B cell (primary cell): ENCODE measurements around the gene RBM44.

ENCODE experiments used
- EZH2 ChIP-seq: IDR thresholded peaks from 2 replicates; pipeline ENCODE4 v1.6.1; 2012; ENCODE audit warnings: borderline replicate concordance, low read depth, mild to moderate bottlenecking, moderate library complexity, low read length; ENCODE audit not compliant: insufficient read depth, poor library complexity, severe bottlenecking
- TF ChIP-seq, protein P1 (sequence below): fragments of 200-600 bp; IDR thresholded peaks from one replicate; pipeline ENCODE4 v1.8.0; 2022; ENCODE audit warnings: antibody characterized with exemption, mild to moderate bottlenecking

DNA sequence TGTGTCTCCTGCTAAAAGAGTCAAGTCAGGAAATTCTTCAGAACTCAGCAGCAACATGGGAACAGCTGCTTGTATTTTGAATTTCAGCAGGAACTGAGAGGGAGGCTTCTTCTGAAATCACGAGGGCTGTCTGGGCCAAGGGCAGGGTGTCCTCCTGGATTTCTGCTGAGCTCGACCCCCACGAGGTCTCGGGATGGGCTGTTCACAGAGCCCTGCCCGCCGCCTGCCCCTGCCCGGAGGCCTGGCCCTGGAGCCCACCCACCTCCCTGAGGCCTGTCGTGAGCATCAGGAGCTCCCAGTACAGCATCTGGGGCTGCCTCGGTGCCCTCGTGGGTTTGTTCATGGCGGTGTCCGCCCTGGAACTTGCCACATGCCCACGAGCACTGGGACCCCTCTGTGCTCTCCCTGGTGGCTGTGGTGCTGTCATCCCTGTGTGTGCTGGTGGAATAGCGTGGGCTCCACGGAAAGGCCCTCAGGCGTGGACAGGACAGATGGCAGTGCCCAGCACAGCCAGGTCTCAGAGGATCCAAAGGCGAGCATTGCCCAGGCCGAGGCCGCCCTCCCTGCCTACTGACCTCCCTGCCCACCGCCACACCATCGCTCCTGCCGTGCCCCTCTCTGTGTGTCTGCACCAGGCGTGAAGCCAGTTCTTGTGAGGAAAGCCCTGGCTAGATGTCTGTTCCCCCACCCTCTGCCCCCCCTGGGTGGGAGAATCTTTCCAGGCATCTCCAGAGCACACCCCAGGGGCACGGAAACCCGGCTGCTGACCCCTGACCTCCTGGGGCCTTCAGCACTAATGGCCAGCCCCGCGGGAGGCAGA, 86.7 kb downstream of the RBM44 start:
- TF ChIP-seq, protein P1, sequence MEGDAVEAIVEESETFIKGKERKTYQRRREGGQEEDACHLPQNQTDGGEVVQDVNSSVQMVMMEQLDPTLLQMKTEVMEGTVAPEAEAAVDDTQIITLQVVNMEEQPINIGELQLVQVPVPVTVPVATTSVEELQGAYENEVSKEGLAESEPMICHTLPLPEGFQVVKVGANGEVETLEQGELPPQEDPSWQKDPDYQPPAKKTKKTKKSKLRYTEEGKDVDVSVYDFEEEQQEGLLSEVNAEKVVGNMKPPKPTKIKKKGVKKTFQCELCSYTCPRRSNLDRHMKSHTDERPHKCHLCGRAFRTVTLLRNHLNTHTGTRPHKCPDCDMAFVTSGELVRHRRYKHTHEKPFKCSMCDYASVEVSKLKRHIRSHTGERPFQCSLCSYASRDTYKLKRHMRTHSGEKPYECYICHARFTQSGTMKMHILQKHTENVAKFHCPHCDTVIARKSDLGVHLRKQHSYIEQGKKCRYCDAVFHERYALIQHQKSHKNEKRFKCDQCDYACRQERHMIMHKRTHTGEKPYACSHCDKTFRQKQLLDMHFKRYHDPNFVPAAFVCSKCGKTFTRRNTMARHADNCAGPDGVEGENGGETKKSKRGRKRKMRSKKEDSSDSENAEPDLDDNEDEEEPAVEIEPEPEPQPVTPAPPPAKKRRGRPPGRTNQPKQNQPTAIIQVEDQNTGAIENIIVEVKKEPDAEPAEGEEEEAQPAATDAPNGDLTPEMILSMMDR, result no peak
- TF ChIP-seq EZH2, result no peak
